ENCODE measurements around the gene GFOD1. TPM values are rescaled to one million over a fixed set of nuclear protein-coding genes. Genes with fewer than 3 reads are reported as not detected.
A peak's percentile ranks its signal among the peaks of the same experiment; 100 is the strongest.

GFOD1 gene
- total and polyA plus RNA-seq, 4 donors = 2.6 to 16.8 (median 5.0) TPM

- peaks cover 0 to 2% (median 0%) of the 10 kb centered on the region in 4 donors for H3K36me3 ChIP-seq (ENCODE audit: control insufficient read depth in 4 of 4, insufficient read depth in 3 of 4, low read depth in 1 of 4, low read length in 3 of 4)
- WGBS = 79% methylated on average over 8 of the region's 8 CpGs
- TF ChIP-seq NR2F2 (IDR thresholded peaks at IDR 0.05) = no peak
- no peak for TF ChIP-seq ATF3 (IDR thresholded peaks at IDR 0.05)
- no peak for TF ChIP-seq SP1 (IDR thresholded peaks at IDR 0.05)
- no peak for TF ChIP-seq RAD21 (IDR thresholded peaks at IDR 0.05)
- no peak overlapping the region for H3K27ac ChIP-seq (ENCODE audit: low read depth in 1 of 2, low read length in 2 of 2)
- DNase-seq (ENCODE audit: low spot score) = no peak
- no peaks in the 10 kb centered on the region for H3K27me3 ChIP-seq (ENCODE audit: control insufficient read depth in 4 of 4, insufficient read depth in 4 of 4, low read length in 3 of 4)
- no peaks in the 10 kb centered on the region for H3K9me3 ChIP-seq (ENCODE audit: control insufficient read depth in 4 of 4, low read length in 3 of 4)
- peaks cover 0 to 23% (median 4%) of the 10 kb centered on the region in 4 donors for H3K4me1 ChIP-seq (ENCODE audit: control insufficient read depth in 4 of 4, insufficient read depth in 4 of 4, low read length in 3 of 4)
- no peak overlapping the region for H3K9ac ChIP-seq (ENCODE audit: low read depth in 1 of 2, low read length in 2 of 2)
- H3K4me3 ChIP-seq (ENCODE audit: low read depth in 1 of 3, low read length in 3 of 3) = no peak overlapping the region
Observed at GRCh38 chr6:13427316-13427715, 60.1 kb downstream of the GFOD1 start.

- peaks cover 0 to 15% (median 4%) of the 10 kb centered on the region in 4 donors for H3K4me1 ChIP-seq (ENCODE audit: control insufficient read depth in 4 of 4, insufficient read depth in 4 of 4, low read length in 3 of 4)
Observed at GRCh38 chr6:13425943-13426931, 61.2 kb downstream of the GFOD1 start.

DNA sequence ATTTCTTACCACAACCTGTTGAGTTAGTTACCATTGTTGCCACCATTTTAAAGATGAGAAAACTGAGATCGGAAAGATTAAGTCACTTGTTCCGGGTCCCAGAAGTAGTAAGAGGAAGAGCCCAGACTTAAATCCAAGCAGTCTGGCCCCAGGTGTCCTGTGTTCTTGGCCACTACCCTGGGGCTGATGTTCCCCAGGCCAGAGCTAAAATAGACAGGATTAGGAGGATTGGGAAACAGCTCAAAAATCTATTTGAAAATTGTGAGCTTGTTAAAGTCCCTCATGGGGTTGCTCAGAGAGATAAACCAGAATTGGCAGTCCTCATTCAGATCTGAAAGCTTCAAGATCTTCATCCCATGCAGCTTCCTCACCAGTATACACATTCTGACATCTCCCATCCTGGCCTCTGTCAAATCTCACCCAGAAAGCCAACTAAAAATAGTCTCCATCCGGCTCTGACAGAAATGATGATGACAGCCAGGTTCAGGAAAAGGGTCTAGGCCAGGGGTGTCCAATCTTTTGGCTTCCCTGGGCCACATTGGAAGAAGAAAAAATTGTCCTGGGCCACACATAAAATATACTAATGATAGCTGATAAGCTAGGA lies 62.0 kb downstream of the GFOD1 start:
- no peak overlapping the region for H3K9ac ChIP-seq (ENCODE audit: low read depth in 1 of 2, low read length in 2 of 2)
- peaks cover 0 to 15% (median 4%) of the 10 kb centered on the region in 4 donors for H3K4me1 ChIP-seq (ENCODE audit: control insufficient read depth in 4 of 4, insufficient read depth in 4 of 4, low read length in 3 of 4)
- no peak overlapping the region for H3K27ac ChIP-seq (ENCODE audit: low read depth in 1 of 2, low read length in 2 of 2)
- DNase-seq (ENCODE audit: low spot score) = peak; percentile 21
- WGBS = 49% methylated on average over 3 of the region's 3 CpGs
- H3K9me3 ChIP-seq (ENCODE audit: control insufficient read depth in 4 of 4, low read length in 3 of 4) = no peaks in the 10 kb centered on the region
- no peaks in the 10 kb centered on the region for H3K27me3 ChIP-seq (ENCODE audit: control insufficient read depth in 4 of 4, insufficient read depth in 4 of 4, low read length in 3 of 4)
- H3K36me3 ChIP-seq (ENCODE audit: control insufficient read depth in 4 of 4, insufficient read depth in 3 of 4, low read depth in 1 of 4, low read length in 3 of 4) = no peaks in the 10 kb centered on the region
- TF ChIP-seq SP1 (IDR thresholded peaks at IDR 0.05) (peak; percentile 13), EGR1 (IDR thresholded peaks at IDR 0.05; ENCODE audit: low read depth in 2 of 2) (no peak), NR2F2 (IDR thresholded peaks at IDR 0.05) (peak; percentile 69)
- H3K4me3 ChIP-seq (ENCODE audit: low read depth in 1 of 3, low read length in 3 of 3) = no peak overlapping the region

More at GRCh38 chr6:13425943-13426931, 61.2 kb downstream of the GFOD1 start:
- H3K4me3 ChIP-seq (ENCODE audit: low read depth in 1 of 3, low read length in 3 of 3) = no peak overlapping the region
- no peaks in the 10 kb centered on the region for H3K27me3 ChIP-seq (ENCODE audit: control insufficient read depth in 4 of 4, insufficient read depth in 4 of 4, low read length in 3 of 4)
- peak; percentile 24 for TF ChIP-seq NR2F2 (IDR thresholded peaks at IDR 0.05)
- TF ChIP-seq, protein P1, sequence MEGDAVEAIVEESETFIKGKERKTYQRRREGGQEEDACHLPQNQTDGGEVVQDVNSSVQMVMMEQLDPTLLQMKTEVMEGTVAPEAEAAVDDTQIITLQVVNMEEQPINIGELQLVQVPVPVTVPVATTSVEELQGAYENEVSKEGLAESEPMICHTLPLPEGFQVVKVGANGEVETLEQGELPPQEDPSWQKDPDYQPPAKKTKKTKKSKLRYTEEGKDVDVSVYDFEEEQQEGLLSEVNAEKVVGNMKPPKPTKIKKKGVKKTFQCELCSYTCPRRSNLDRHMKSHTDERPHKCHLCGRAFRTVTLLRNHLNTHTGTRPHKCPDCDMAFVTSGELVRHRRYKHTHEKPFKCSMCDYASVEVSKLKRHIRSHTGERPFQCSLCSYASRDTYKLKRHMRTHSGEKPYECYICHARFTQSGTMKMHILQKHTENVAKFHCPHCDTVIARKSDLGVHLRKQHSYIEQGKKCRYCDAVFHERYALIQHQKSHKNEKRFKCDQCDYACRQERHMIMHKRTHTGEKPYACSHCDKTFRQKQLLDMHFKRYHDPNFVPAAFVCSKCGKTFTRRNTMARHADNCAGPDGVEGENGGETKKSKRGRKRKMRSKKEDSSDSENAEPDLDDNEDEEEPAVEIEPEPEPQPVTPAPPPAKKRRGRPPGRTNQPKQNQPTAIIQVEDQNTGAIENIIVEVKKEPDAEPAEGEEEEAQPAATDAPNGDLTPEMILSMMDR (IDR thresholded peaks at IDR 0.05; ENCODE audit: low read depth, low read length, missing input control) = no peak
- H3K9ac ChIP-seq (ENCODE audit: low read depth in 1 of 2, low read length in 2 of 2) = no peak overlapping the region
- peak overlapping the region in 1 of 2 donors; percentile 15 for H3K27ac ChIP-seq (ENCODE audit: low read depth in 1 of 2, low read length in 2 of 2)
- peak; percentile 29 for DNase-seq (ENCODE audit: low spot score)
- H3K9me3 ChIP-seq (ENCODE audit: control insufficient read depth in 4 of 4, low read length in 3 of 4) = no peaks in the 10 kb centered on the region
- peaks cover 0 to 2% (median 0%) of the 10 kb centered on the region in 4 donors for H3K36me3 ChIP-seq (ENCODE audit: control insufficient read depth in 4 of 4, insufficient read depth in 3 of 4, low read depth in 1 of 4, low read length in 3 of 4)
- WGBS = 85% methylated on average over 22 of the region's 22 CpGs

DNA sequence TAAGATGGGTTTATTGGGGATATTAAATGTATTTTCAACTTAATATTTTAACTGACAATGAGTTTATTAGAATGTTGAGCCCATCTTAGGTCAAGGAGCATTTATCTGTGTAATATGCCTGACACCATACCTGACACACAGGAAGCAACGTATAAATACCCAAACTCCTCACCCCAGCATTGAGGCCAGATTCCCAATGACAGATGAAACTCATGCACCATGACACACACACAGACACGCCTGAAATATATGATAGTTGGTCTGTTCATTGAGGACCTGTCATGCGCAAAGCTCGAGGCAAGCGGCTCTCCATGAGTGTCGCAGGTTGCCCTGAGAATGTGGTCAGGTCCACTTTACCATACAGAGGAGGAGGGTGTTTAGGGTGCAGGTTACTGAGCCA lies 64.1 kb downstream of the GFOD1 start:
- Histone ChIP-seq H3K27me3 (ENCODE audit: control insufficient read depth in 4 of 4, insufficient read depth in 4 of 4, low read length in 3 of 4) (no peaks in the 10 kb centered on the region), H3K9me3 (ENCODE audit: control insufficient read depth in 4 of 4, low read length in 3 of 4) (no peaks in the 10 kb centered on the region), H3K4me3 (ENCODE audit: low read depth in 1 of 3, low read length in 3 of 3) (no peak overlapping the region), H3K4me1 (ENCODE audit: control insufficient read depth in 4 of 4, insufficient read depth in 4 of 4, low read length in 3 of 4) (peaks cover 10 to 25% (median 15%) of the 10 kb centered on the region in 4 donors), H3K36me3 (ENCODE audit: control insufficient read depth in 4 of 4, insufficient read depth in 3 of 4, low read depth in 1 of 4, low read length in 3 of 4) (no peaks in the 10 kb centered on the region), H3K27ac (ENCODE audit: low read depth in 1 of 2, low read length in 2 of 2) (no peak overlapping the region), H3K9ac (ENCODE audit: low read depth in 1 of 2, low read length in 2 of 2) (no peak overlapping the region)
- DNase-seq (ENCODE audit: low spot score) = peak; percentile 5
- TF ChIP-seq NR2F2 (IDR thresholded peaks at IDR 0.05) = peak; percentile 0
- TF ChIP-seq ATF3 (IDR thresholded peaks at IDR 0.05) = no peak
- TF ChIP-seq, protein P2, sequence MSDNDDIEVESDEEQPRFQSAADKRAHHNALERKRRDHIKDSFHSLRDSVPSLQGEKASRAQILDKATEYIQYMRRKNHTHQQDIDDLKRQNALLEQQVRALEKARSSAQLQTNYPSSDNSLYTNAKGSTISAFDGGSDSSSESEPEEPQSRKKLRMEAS (IDR thresholded peaks at IDR 0.05) = no peak
- no peak for TF ChIP-seq FOXA1 (IDR thresholded peaks at IDR 0.05)
- WGBS = 97% methylated on average over 6 of the region's 6 CpGs
